CD4-positive, alpha-beta memory T cell (primary cell): ENCODE measurements around the gene SOX5. TPM values are rescaled to one million over a fixed set of nuclear protein-coding genes. Genes with fewer than 3 reads are reported as not detected.

ENCODE experiments used
- CTCF ChIA-PET: fragments of 350-600 bp; sonication (Branson Sonifier 250); formaldehyde crosslinking; loops from one replicate; lab custom pipeline; 2021; ENCODE audit warnings: inconsistent platforms; ENCODE audit not compliant: partially characterized antibody; lab: Charles Lee
- POLR2A ChIA-PET: fragments of 350-600 bp; sonication (Branson Sonifier 250); formaldehyde crosslinking; loops from one replicate; lab custom pipeline; 2021; ENCODE audit not compliant: partially characterized antibody; lab: Charles Lee
- DNase-seq, 5 donors: peaks; one replicate each; pipeline versions ENCODE4 v3.0.0 to v3.0.0-alpha.2; 2020 to 2022; ENCODE audit warnings: mixed read lengths in 1 of 5
- H3K27ac ChIP-seq: one replicate; pipeline ENCODE4 v1.7.0; 2013; ENCODE audit warnings: low read depth, low read length
- H3K27me3 ChIP-seq: 2 replicates; pipeline ENCODE4 v1.7.0; 2013; ENCODE audit warnings: mild to moderate bottlenecking, low read length, moderate library complexity; ENCODE audit not compliant: insufficient read depth
- H3K36me3 ChIP-seq: 2 replicates; pipeline ENCODE4 v1.7.0; 2013; ENCODE audit warnings: mild to moderate bottlenecking, low read length, moderate library complexity; ENCODE audit not compliant: insufficient read depth
- H3K4me1 ChIP-seq: 2 replicates; pipeline ENCODE4 v1.7.0; 2013; ENCODE audit warnings: mild to moderate bottlenecking, low read length, moderate library complexity; ENCODE audit not compliant: insufficient read depth
- H3K4me3 ChIP-seq, 2 donors: one replicate each; pipeline ENCODE4 v1.7.0; 2013; ENCODE audit warnings: low read length in 2 of 2, mild to moderate bottlenecking in 1 of 2
- H3K9me3 ChIP-seq, 2 donors: one replicate each; pipeline ENCODE4 v1.7.0; 2013; ENCODE audit warnings: low read length in 2 of 2, control low read depth in 1 of 2; ENCODE audit not compliant: control insufficient read depth in 1 of 2
- H3K27ac Mint-ChIP-seq, 7 donors: one replicate each; pipeline ENCODE4 v1.8.0; 2020 to 2021; ENCODE audit warnings: mixed read lengths in 7 of 7, mild to moderate bottlenecking in 6 of 7, inconsistent platforms in 3 of 7, moderate library complexity in 3 of 7
- H3K27me3 Mint-ChIP-seq, 2 donors: one replicate each; pipeline ENCODE4 v1.8.0; 2020 to 2021; ENCODE audit warnings: mixed read lengths in 2 of 2
- H3K36me3 Mint-ChIP-seq, 2 donors: one replicate each; pipeline ENCODE4 v1.8.0; 2020 to 2021; ENCODE audit warnings: mixed read lengths in 2 of 2, inconsistent platforms in 1 of 2, mild to moderate bottlenecking in 1 of 2
- H3K4me1 Mint-ChIP-seq, 4 donors: one replicate each; pipeline ENCODE4 v1.8.0; 2020 to 2021; ENCODE audit warnings: mixed read lengths in 4 of 4, mild to moderate bottlenecking in 1 of 4
- H3K4me3 Mint-ChIP-seq, 8 donors: one replicate each; pipeline ENCODE4 v1.8.0; 2020 to 2021; ENCODE audit warnings: mixed read lengths in 8 of 8, mild to moderate bottlenecking in 7 of 8, moderate library complexity in 6 of 8, inconsistent platforms in 3 of 8
- H3K9me3 Mint-ChIP-seq, 8 donors: one replicate each; pipeline ENCODE4 v1.8.0; 2020 to 2021; ENCODE audit warnings: mixed read lengths in 8 of 8, mild to moderate bottlenecking in 5 of 8, inconsistent platforms in 3 of 8, moderate library complexity in 1 of 8
- intact Hi-C: fragments of 100-400 bp; cut with micrococcal nuclease; formaldehyde crosslinking; loops from one replicate; pipeline ENCODE4 v1.15.1; 2023
- polyA plus RNA-seq, 2 donors: library from polyadenylated mRNA; unstranded; fragments of 300-500 nt; fragmentation: Illumina TruSeq; gene quantifications; one replicate each; pipeline ENCODE4 v1.2.3, GENCODE V29; 2021
- total RNA-seq, 2 experiments: library from RNA; stranded (reverse); gene quantifications; one replicate each; pipeline ENCODE4 v1.2.3, GENCODE V29; 2021

Gene SOX5
- total and polyA plus RNA-seq, 4 experiments from 2014 or later: 0.29 TPM; not detected in 3

- no peaks in the 10 kb centered on the region for H3K36me3 ChIP-seq
- POLR2A ChIA-PET: no interaction called here
- CTCF ChIA-PET: no interaction called here
Measured at GRCh38 chr12:23671881-23672280, 277.6 kb downstream of the SOX5 start.

GRCh38 chr12:23670684-23671083, 278.8 kb downstream of the SOX5 start:
- Mint-ChIP-seq H3K9me3 (peaks cover 0 to 3% (median 0%) of the 10 kb centered on the region in 8 donors), H3K4me1 (no peaks in the 10 kb centered on the region), H3K4me3 (no peak overlapping the region), H3K27ac (no peak overlapping the region), H3K36me3 (no peaks in the 10 kb centered on the region), H3K27me3 (no peaks in the 10 kb centered on the region)
- H3K4me1 ChIP-seq: no peaks in the 10 kb centered on the region
- H3K9me3 ChIP-seq: no peaks in the 10 kb centered on the region
- no peak overlapping the region for H3K4me3 ChIP-seq
- H3K27ac ChIP-seq: no peak overlapping the region
- ChIA-PET CTCF (no interaction called here), POLR2A (no interaction called here)
- DNase-seq: no peak
- no peaks in the 10 kb centered on the region for H3K36me3 ChIP-seq
- no peaks in the 10 kb centered on the region for H3K27me3 ChIP-seq
- intact Hi-C loops: no loop called here

More at GRCh38 chr12:23671881-23672280, 277.6 kb downstream of the SOX5 start:
- Histone ChIP-seq H3K27ac (no peak overlapping the region), H3K4me1 (no peaks in the 10 kb centered on the region), H3K9me3 (no peaks in the 10 kb centered on the region), H3K4me3 (no peak overlapping the region), H3K27me3 (no peaks in the 10 kb centered on the region)
- Mint-ChIP-seq H3K9me3 (peaks cover 0 to 3% (median 0%) of the 10 kb centered on the region in 8 donors), H3K27ac (no peak overlapping the region), H3K27me3 (no peaks in the 10 kb centered on the region), H3K4me3 (no peak overlapping the region), H3K36me3 (no peaks in the 10 kb centered on the region), H3K4me1 (no peaks in the 10 kb centered on the region)
- intact Hi-C loops: no loop called here
- DNase-seq: no peak

- Histone ChIP-seq H3K4me1 (no peaks in the 10 kb centered on the region), H3K36me3 (no peaks in the 10 kb centered on the region), H3K27ac (no peak overlapping the region), H3K4me3 (no peak overlapping the region), H3K27me3 (no peaks in the 10 kb centered on the region), H3K9me3 (no peaks in the 10 kb centered on the region)
- Mint-ChIP-seq H3K4me3 (no peak overlapping the region), H3K9me3 (peaks cover 0 to 3% (median 0%) of the 10 kb centered on the region in 8 donors), H3K27ac (no peak overlapping the region), H3K27me3 (no peaks in the 10 kb centered on the region), H3K36me3 (no peaks in the 10 kb centered on the region), H3K4me1 (no peaks in the 10 kb centered on the region)
- ChIA-PET POLR2A (no interaction called here), CTCF (no interaction called here)
- intact Hi-C loops: no loop called here
- DNase-seq: no peak
Measured at GRCh38 chr12:23669691-23670090, 279.8 kb downstream of the SOX5 start.

GRCh38 chr12:23666866-23667265, 282.6 kb downstream of the SOX5 start:
- Histone ChIP-seq H3K27ac (no peak overlapping the region), H3K27me3 (no peaks in the 10 kb centered on the region), H3K9me3 (no peaks in the 10 kb centered on the region), H3K4me3 (no peak overlapping the region), H3K36me3 (no peaks in the 10 kb centered on the region), H3K4me1 (no peaks in the 10 kb centered on the region)
- ChIA-PET CTCF (no interaction called here), POLR2A (no interaction called here)
- no peak overlapping the region for H3K4me3 Mint-ChIP-seq
- H3K36me3 Mint-ChIP-seq: no peaks in the 10 kb centered on the region
- H3K4me1 Mint-ChIP-seq: no peaks in the 10 kb centered on the region
- intact Hi-C loops: no loop called here
- no peak overlapping the region for H3K27ac Mint-ChIP-seq
- no peak for DNase-seq
- peaks cover 0 to 3% (median 0%) of the 10 kb centered on the region in 8 donors for H3K9me3 Mint-ChIP-seq
- no peaks in the 10 kb centered on the region for H3K27me3 Mint-ChIP-seq

GRCh38 chr12:23662966-23663365, 286.5 kb downstream of the SOX5 start:
- no peak for DNase-seq
- Histone ChIP-seq H3K36me3 (no peaks in the 10 kb centered on the region), H3K27me3 (no peaks in the 10 kb centered on the region), H3K4me3 (no peak overlapping the region), H3K4me1 (no peaks in the 10 kb centered on the region), H3K9me3 (no peaks in the 10 kb centered on the region), H3K27ac (no peak overlapping the region)
- Mint-ChIP-seq H3K27ac (no peak overlapping the region), H3K9me3 (peaks cover 0 to 3% (median 0%) of the 10 kb centered on the region in 8 donors), H3K36me3 (no peaks in the 10 kb centered on the region), H3K4me3 (no peak overlapping the region), H3K4me1 (no peaks in the 10 kb centered on the region), H3K27me3 (no peaks in the 10 kb centered on the region)
- ChIA-PET POLR2A (no interaction called here), CTCF (no interaction called here)
- intact Hi-C loops: no loop called here

GRCh38 chr12:23659131-23659530, 290.3 kb downstream of the SOX5 start:
- Mint-ChIP-seq H3K27me3 (no peaks in the 10 kb centered on the region), H3K9me3 (peaks cover 0 to 5% (median 0%) of the 10 kb centered on the region in 8 donors), H3K4me1 (no peaks in the 10 kb centered on the region), H3K36me3 (no peaks in the 10 kb centered on the region), H3K27ac (no peak overlapping the region), H3K4me3 (no peak overlapping the region)
- Histone ChIP-seq H3K4me1 (no peaks in the 10 kb centered on the region), H3K27me3 (no peaks in the 10 kb centered on the region), H3K4me3 (no peak overlapping the region), H3K27ac (no peak overlapping the region), H3K9me3 (no peaks in the 10 kb centered on the region), H3K36me3 (no peaks in the 10 kb centered on the region)
- DNase-seq: no peak
- CTCF ChIA-PET: no interaction called here
- POLR2A ChIA-PET: no interaction called here
- intact Hi-C loops: no loop called here

- no peaks in the 10 kb centered on the region for H3K4me1 ChIP-seq
- no peak overlapping the region for H3K27ac Mint-ChIP-seq
- no peak overlapping the region for H3K4me3 ChIP-seq
- no peak overlapping the region for H3K4me3 Mint-ChIP-seq
- H3K36me3 Mint-ChIP-seq: no peaks in the 10 kb centered on the region
- intact Hi-C loops: no loop called here
- H3K9me3 ChIP-seq: no peaks in the 10 kb centered on the region
- H3K27ac ChIP-seq: no peak overlapping the region
- ChIA-PET CTCF (interaction anchor here (1.3 kb wide), 1 partner anchor 10 kb away, joined by 3 read pairs; no protein-coding TSS in a partner anchor), POLR2A (no interaction called here)
- no peaks in the 10 kb centered on the region for H3K27me3 Mint-ChIP-seq
- H3K9me3 Mint-ChIP-seq: peaks cover 0 to 5% (median 0%) of the 10 kb centered on the region in 8 donors
- no peaks in the 10 kb centered on the region for H3K4me1 Mint-ChIP-seq
- H3K27me3 ChIP-seq: no peaks in the 10 kb centered on the region
- DNase-seq: no peak
- no peaks in the 10 kb centered on the region for H3K36me3 ChIP-seq
Measured at GRCh38 chr12:23657598-23657997, 291.9 kb downstream of the SOX5 start.

- Mint-ChIP-seq H3K4me3 (no peak overlapping the region), H3K36me3 (no peaks in the 10 kb centered on the region), H3K4me1 (no peaks in the 10 kb centered on the region), H3K9me3 (peaks cover 0 to 5% (median 1%) of the 10 kb centered on the region in 8 donors), H3K27ac (no peak overlapping the region), H3K27me3 (no peaks in the 10 kb centered on the region)
- no peak for DNase-seq
- Histone ChIP-seq H3K9me3 (no peaks in the 10 kb centered on the region), H3K4me3 (no peak overlapping the region), H3K27me3 (no peaks in the 10 kb centered on the region), H3K4me1 (no peaks in the 10 kb centered on the region), H3K36me3 (no peaks in the 10 kb centered on the region), H3K27ac (no peak overlapping the region)
- intact Hi-C loops: no loop called here
- ChIA-PET CTCF (no interaction called here), POLR2A (no interaction called here)
Measured at GRCh38 chr12:23655884-23656283, 293.6 kb downstream of the SOX5 start.
